ENCODE data around the gene FKBP3.

GRCh38 chr14:45083617-45083975, 50.7 kb downstream of the FKBP3 start:
- no peak for TF ChIP-seq CTCF (IDR thresholded peaks at IDR 0.05; ENCODE audit: poor library complexity)
- TF ChIP-seq EZH2 (IDR thresholded peaks at IDR 0.05; ENCODE audit: borderline replicate concordance), result no peak
